Astrocyte (in vitro differentiated cells and primary cell): ENCODE results near the gene ZEB2. TPM values are rescaled to one million over a fixed set of nuclear protein-coding genes. Genes with fewer than 3 reads are reported as not detected.
A peak's percentile ranks its signal among the peaks of the same experiment; 100 is the strongest.

Experiments
- DNase-seq: peaks from one replicate; pipeline ENCODE4 v3.0.0-alpha.2; 2010; ENCODE audit warnings: low read depth
- FAIRE-seq: peaks from 2 replicates; lab custom pipeline; 2011; peaks lifted over from hg19 to GRCh38; lab: Jason Lieb, UNC
- H2AFZ ChIP-seq: 2 replicates; pipeline ENCODE4 v1.6.0; 2012; ENCODE audit warnings: low read depth, low read length, inconsistent platforms
- H3K27ac ChIP-seq: 2 replicates; pipeline ENCODE4 v1.5.1; 2011; ENCODE audit warnings: low read depth, low read length, inconsistent platforms
- H3K27me3 ChIP-seq: 2 replicates; pipeline ENCODE4 v1.6.0; 2011; ENCODE audit warnings: low read length, inconsistent platforms; ENCODE audit not compliant: insufficient read depth
- H3K36me3 ChIP-seq: 2 replicates; pipeline ENCODE4 v1.5.1; 2011; ENCODE audit warnings: low read length, inconsistent platforms; ENCODE audit not compliant: insufficient read depth
- H3K4me1 ChIP-seq: 2 replicates; pipeline ENCODE4 v1.5.1; 2011; ENCODE audit warnings: low read length, inconsistent platforms; ENCODE audit not compliant: insufficient read depth
- H3K4me2 ChIP-seq: 2 replicates; pipeline ENCODE4 v1.6.0; 2012; ENCODE audit warnings: low read length, inconsistent platforms
- H3K4me3 ChIP-seq: 2 replicates; pipeline ENCODE4 v1.5.1; 2011; ENCODE audit warnings: low read depth, mild to moderate bottlenecking, low read length, inconsistent platforms; ENCODE audit not compliant: insufficient read depth
- H3K79me2 ChIP-seq: 2 replicates; pipeline ENCODE4 v1.6.0; 2012; ENCODE audit warnings: mild to moderate bottlenecking, low read length, inconsistent platforms; ENCODE audit not compliant: insufficient read depth
- H3K9ac ChIP-seq: 2 replicates; pipeline ENCODE4 v1.6.0; 2012; ENCODE audit warnings: mild to moderate bottlenecking, low read length, inconsistent platforms
- H3K9me3 ChIP-seq: 2 replicates; pipeline ENCODE4 v1.5.1; 2012; ENCODE audit warnings: low read depth, mild to moderate bottlenecking, low read length, inconsistent platforms; ENCODE audit not compliant: insufficient read depth
- H4K20me1 ChIP-seq: 2 replicates; pipeline ENCODE4 v1.6.0; 2012; ENCODE audit warnings: low read length, inconsistent platforms; ENCODE audit not compliant: insufficient read depth
- H3K27ac Mint-ChIP-seq: one replicate; pipeline ENCODE4 v1.8.0; 2021; ENCODE audit warnings: mild to moderate bottlenecking, mixed read lengths; ENCODE audit not compliant: unreplicated experiment
- H3K27me3 Mint-ChIP-seq: one replicate; pipeline ENCODE4 v1.8.0; 2021; ENCODE audit warnings: low read depth, mixed read lengths; ENCODE audit not compliant: unreplicated experiment
- H3K36me3 Mint-ChIP-seq: one replicate; pipeline ENCODE4 v1.8.0; 2021; ENCODE audit warnings: low read depth, mixed read lengths; ENCODE audit not compliant: unreplicated experiment
- H3K4me1 Mint-ChIP-seq: one replicate; pipeline ENCODE4 v1.8.0; 2021; ENCODE audit warnings: low read depth, mixed read lengths; ENCODE audit not compliant: unreplicated experiment
- H3K4me3 Mint-ChIP-seq: one replicate; pipeline ENCODE4 v1.8.0; 2021; ENCODE audit warnings: mild to moderate bottlenecking, moderate library complexity, mixed read lengths; ENCODE audit not compliant: unreplicated experiment
- H3K9me3 Mint-ChIP-seq: one replicate; pipeline ENCODE4 v1.8.0; 2021; ENCODE audit warnings: mild to moderate bottlenecking, mixed read lengths; ENCODE audit not compliant: unreplicated experiment
- CTCF ChIP-seq: IDR thresholded peaks from 2 replicates; pipeline ENCODE4 v1.5.1; 2011; ENCODE audit warnings: low read depth, mild to moderate bottlenecking, inconsistent platforms, low read length, moderate library complexity; ENCODE audit not compliant: insufficient read depth
- EZH2 ChIP-seq: IDR thresholded peaks from 2 replicates; pipeline ENCODE4 v1.6.1; 2012; ENCODE audit warnings: mild to moderate bottlenecking, low read length, inconsistent platforms; ENCODE audit not compliant: insufficient read depth
- total RNA-seq: library from RNA; stranded (reverse); gene quantifications from 2 replicates; pipeline ENCODE4 v1.2.1, GENCODE V29; 2021

The ZEB2 gene
- total RNA-seq, 1 donor from 2014 or later, result 84.9 TPM

- H3K9me3 ChIP-seq, result no peaks in the 10 kb centered on the region
- peaks cover 23% of the 10 kb centered on the region for H4K20me1 ChIP-seq
- no peaks in the 10 kb centered on the region for H3K27me3 ChIP-seq
- peaks cover 86% of the 10 kb centered on the region for H3K4me1 Mint-ChIP-seq
- no peak overlapping the region for H3K9ac ChIP-seq
- H3K4me1 ChIP-seq, result peaks cover 38% of the 10 kb centered on the region
- peak overlapping the region; percentile 44 for H3K27ac Mint-ChIP-seq
- no peak overlapping the region for H2AFZ ChIP-seq
- H3K36me3 ChIP-seq, result no peaks in the 10 kb centered on the region
- no peak overlapping the region for H3K4me3 Mint-ChIP-seq
- FAIRE-seq (no peak), DNase-seq (no peak)
- no peaks in the 10 kb centered on the region for H3K9me3 Mint-ChIP-seq
- TF ChIP-seq EZH2, result no peak
- TF ChIP-seq CTCF, result no peak
- H3K36me3 Mint-ChIP-seq, result peaks cover 4% of the 10 kb centered on the region
- H3K79me2 ChIP-seq, result peaks cover 85% of the 10 kb centered on the region
- peak overlapping the region; percentile 16 for H3K4me2 ChIP-seq
- H3K27me3 Mint-ChIP-seq, result no peaks in the 10 kb centered on the region
- H3K27ac ChIP-seq, result no peak overlapping the region
- H3K4me3 ChIP-seq, result no peak overlapping the region
These were observed 11.6 kb downstream of the ZEB2 start for GRCh38 chr2:144508172-144508851.

GRCh38 chr2:144507441-144508171, 12.3 kb downstream of the ZEB2 start:
- Histone ChIP-seq H2AFZ (no peak overlapping the region), H3K27me3 (no peaks in the 10 kb centered on the region), H3K27ac (no peak overlapping the region), H3K4me3 (no peak overlapping the region), H3K9me3 (no peaks in the 10 kb centered on the region), H3K36me3 (no peaks in the 10 kb centered on the region), H3K9ac (no peak overlapping the region), H3K4me1 (peaks cover 31% of the 10 kb centered on the region), H4K20me1 (peaks cover 17% of the 10 kb centered on the region), H3K79me2 (peaks cover 85% of the 10 kb centered on the region), H3K4me2 (peak overlapping the region; percentile 16)
- no peak for DNase-seq
- no peaks in the 10 kb centered on the region for H3K9me3 Mint-ChIP-seq
- FAIRE-seq, result no peak
- TF ChIP-seq EZH2 (no peak), CTCF (no peak)
- H3K27ac Mint-ChIP-seq, result peak overlapping the region; percentile 44
- H3K36me3 Mint-ChIP-seq, result peaks cover 4% of the 10 kb centered on the region
- no peaks in the 10 kb centered on the region for H3K27me3 Mint-ChIP-seq
- peaks cover 80% of the 10 kb centered on the region for H3K4me1 Mint-ChIP-seq
- H3K4me3 Mint-ChIP-seq, result no peak overlapping the region
